Effector memory CD8-positive, alpha-beta T cell (primary cell): ENCODE results near the gene RBM19.

ENCODE experiments used
- ATAC-seq: fragments of 150-1000 bp; cut with Tn5 transposase; replicated peaks from 2 replicates; pipeline ENCODE4 v1.10.0; 2021; ENCODE audit warnings: mild to moderate bottlenecking, moderate library complexity
- DNase-seq, 3 experiments: peaks; one replicate each; pipeline ENCODE4 v3.0.0; 2021
- H3K27ac Mint-ChIP-seq, 2 donors: one replicate each; pipeline ENCODE4 v1.8.0; 2022; ENCODE audit warnings: mild to moderate bottlenecking in 2 of 2, mixed read lengths in 2 of 2, moderate library complexity in 2 of 2
- H3K27me3 Mint-ChIP-seq, 2 donors: one replicate each; pipeline ENCODE4 v1.8.0; 2022; ENCODE audit warnings: mixed read lengths in 2 of 2
- H3K36me3 Mint-ChIP-seq: one replicate; pipeline ENCODE4 v1.8.0; 2022; ENCODE audit warnings: mild to moderate bottlenecking, moderate library complexity, mixed read lengths; ENCODE audit not compliant: insufficient read depth
- H3K4me1 Mint-ChIP-seq, 2 donors: one replicate each; pipeline ENCODE4 v1.8.0; 2022; ENCODE audit warnings: low read depth in 2 of 2, mixed read lengths in 2 of 2
- H3K4me3 Mint-ChIP-seq, 2 donors: one replicate each; pipeline ENCODE4 v1.8.0; 2022; ENCODE audit warnings: mild to moderate bottlenecking in 2 of 2, mixed read lengths in 2 of 2, moderate library complexity in 2 of 2
- H3K9me3 Mint-ChIP-seq, 2 donors: one replicate each; pipeline ENCODE4 v1.8.0; 2022; ENCODE audit warnings: mixed read lengths in 2 of 2

The RBM19 gene

DNA sequence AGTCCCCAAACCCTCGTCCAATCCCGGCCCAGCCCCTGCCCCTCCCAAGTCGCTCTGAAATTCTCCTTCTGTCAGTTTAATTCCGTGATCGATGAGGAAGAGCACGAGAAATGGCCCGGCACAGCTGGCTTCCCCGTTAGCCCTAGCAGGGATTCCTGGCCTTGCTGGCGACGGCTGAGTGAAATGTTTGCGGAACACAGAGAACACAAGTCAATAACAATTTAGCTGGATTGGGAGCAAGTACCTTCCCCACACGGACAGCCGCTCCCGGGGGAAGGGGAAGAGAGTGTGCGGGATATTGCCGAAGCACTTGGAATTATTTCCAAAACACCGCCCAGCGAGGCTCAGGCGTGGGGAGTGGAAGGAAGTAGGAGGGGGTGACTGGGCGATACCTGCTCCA, 134.6 kb downstream of the RBM19 start:
- H3K27ac Mint-ChIP-seq = peak overlapping the region in 1 of 2 donors; percentile 78
- peaks cover 3% of the 10 kb centered on the region in 2 donors for H3K4me1 Mint-ChIP-seq
- peaks cover 11% of the 10 kb centered on the region for H3K36me3 Mint-ChIP-seq
- H3K27me3 Mint-ChIP-seq = no peaks in the 10 kb centered on the region
- no peak for ATAC-seq
- H3K9me3 Mint-ChIP-seq = no peaks in the 10 kb centered on the region
- H3K4me3 Mint-ChIP-seq = no peak overlapping the region
- no peak for DNase-seq

DNA sequence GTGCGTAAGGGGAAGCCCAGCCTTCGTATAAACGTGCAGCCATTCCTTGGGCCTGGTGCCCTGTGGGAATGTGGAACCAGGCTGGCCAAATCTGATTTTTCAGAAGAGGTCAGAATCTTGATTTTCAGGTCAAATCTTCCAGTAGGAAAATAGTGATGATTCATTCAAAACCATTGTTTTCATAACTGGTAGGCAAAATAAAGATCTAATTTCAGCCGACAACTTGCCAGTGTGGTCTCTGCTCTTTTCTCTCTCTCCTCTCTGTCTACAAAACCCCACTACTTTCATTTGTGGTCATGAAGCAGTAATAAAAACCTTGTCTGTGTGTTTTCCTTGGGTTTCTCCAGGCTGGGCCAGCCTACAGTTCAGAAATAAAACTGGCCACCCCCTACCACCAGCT, 135.1 kb downstream of the RBM19 start:
- no peak for ATAC-seq
- no peak overlapping the region for H3K4me3 Mint-ChIP-seq
- H3K9me3 Mint-ChIP-seq = no peaks in the 10 kb centered on the region
- H3K27me3 Mint-ChIP-seq = no peaks in the 10 kb centered on the region
- H3K4me1 Mint-ChIP-seq = peaks cover 3% of the 10 kb centered on the region in 2 donors
- no peak for DNase-seq
- peaks cover 11% of the 10 kb centered on the region for H3K36me3 Mint-ChIP-seq
- peak overlapping the region in 1 of 2 donors; percentile 78 for H3K27ac Mint-ChIP-seq

DNA sequence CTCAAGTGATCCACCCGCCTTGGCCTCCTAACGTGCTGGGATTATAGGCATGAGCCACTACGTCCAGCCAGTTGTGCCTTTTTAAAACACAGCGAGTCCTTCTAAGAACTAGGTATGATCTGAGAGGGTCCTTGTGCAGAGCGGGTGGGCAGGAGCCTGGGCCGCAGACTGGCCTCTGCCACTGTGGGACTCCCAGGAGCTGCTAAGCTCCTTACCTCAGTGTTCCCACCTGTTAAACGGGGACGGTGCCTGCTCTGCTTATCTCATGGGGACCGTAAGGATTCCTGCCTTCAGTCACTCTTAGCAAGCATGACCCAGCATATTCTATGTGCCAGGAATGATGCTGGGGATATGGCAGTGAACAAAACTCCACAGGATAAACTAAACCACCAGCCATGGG, 136.9 kb downstream of the RBM19 start:
- peaks cover 3% of the 10 kb centered on the region in 2 donors for H3K4me1 Mint-ChIP-seq
- no peak overlapping the region for H3K27ac Mint-ChIP-seq
- no peaks in the 10 kb centered on the region for H3K9me3 Mint-ChIP-seq
- H3K36me3 Mint-ChIP-seq = peaks cover 11% of the 10 kb centered on the region
- no peak for ATAC-seq
- no peaks in the 10 kb centered on the region for H3K27me3 Mint-ChIP-seq
- no peak overlapping the region for H3K4me3 Mint-ChIP-seq
- no peak for DNase-seq

DNA sequence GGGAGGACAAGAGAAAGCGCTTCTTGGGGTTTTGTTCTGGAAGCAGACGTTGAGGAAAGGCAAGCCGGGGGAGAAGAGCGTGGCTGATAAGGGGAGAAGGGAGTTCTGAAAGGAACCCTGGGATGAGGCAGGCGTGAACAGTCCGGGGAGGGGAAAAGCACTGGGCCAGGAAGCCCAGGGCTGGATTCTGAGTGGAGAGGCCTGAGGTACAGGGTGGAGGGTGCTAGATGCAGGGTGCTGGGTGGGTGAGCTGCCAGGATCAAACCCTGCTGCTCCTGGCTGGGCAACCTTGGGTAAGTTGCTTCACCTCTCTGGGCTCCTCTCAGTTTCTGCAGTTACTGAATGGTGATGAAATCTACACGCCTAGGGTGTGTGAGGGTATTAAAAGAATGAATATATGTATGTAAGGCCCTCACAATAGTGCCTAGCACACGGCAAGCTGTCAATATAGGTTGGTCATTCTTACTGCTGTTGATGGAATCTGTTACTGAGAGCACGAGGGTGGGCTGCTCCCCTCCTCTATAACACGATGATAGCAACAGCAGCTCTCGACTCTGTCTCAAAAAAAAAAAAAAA, 138.5 kb downstream of the RBM19 start:
- Mint-ChIP-seq H3K9me3 (no peaks in the 10 kb centered on the region), H3K4me1 (no peaks in the 10 kb centered on the region), H3K4me3 (no peak overlapping the region), H3K36me3 (no peaks in the 10 kb centered on the region), H3K27me3 (no peaks in the 10 kb centered on the region), H3K27ac (no peak overlapping the region)
- DNase-seq = no peak
- ATAC-seq = no peak

DNA sequence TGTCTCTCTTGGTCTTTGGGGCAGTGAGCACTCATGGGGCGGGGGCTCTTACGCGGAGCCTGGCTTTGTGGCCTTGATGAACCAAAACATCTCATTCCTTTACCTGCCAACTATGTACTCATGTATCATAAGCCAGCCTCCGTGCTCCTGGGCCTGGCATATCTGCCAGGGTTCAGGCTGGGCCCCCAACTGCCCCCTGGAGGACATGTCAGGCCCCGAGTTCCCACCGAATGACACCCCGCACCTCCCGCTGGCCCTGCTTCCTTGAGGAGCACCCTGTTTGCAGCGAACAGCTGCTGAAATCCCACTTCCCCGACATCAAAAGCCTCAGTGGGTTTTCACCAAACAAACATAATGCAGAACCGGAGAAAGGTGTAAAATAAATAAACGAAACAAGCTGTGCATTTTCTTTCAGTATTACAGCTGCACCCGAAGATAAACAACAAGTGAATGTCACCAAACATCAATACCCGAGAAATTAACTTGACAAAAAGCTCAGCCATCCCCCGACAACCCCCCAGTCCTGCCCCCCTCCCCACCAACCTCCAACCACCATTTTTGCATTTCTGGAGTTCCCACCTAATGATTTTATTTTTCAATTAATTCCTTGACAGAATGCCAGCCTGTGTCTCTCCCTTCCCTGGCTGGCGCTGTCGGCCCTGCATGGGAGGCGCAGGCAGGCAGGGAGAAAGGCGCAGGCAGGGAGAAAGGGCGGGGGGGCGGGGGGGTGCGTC, 139.2 kb downstream of the RBM19 start:
- Mint-ChIP-seq H3K4me3 (no peak overlapping the region), H3K27me3 (no peaks in the 10 kb centered on the region), H3K9me3 (no peaks in the 10 kb centered on the region), H3K36me3 (no peaks in the 10 kb centered on the region), H3K4me1 (no peaks in the 10 kb centered on the region), H3K27ac (peak overlapping the region in 1 of 2 donors; percentile 45)
- DNase-seq = no peak
- ATAC-seq = no peak

DNA sequence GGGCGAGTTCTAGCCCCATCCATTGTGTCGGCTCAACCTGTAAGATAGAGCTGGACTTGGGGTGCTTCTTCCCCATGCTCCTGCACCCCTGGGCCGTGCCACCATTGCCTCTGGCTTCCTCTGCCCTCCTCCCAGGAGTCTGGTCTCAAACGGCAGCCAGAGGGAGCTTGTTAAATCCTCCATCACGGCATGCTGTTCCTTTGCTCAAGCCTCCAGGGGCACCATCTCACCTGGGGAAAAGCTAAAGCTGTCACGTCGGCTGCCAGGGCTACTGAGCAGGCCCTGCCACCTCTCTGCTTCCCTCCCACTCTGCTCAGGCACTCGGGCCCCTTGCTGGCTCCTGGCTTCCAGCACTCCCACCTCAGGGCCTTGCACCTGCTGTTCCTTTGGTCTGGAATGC, 140.4 kb downstream of the RBM19 start:
- Mint-ChIP-seq H3K4me3 (no peak overlapping the region), H3K27me3 (no peaks in the 10 kb centered on the region), H3K4me1 (no peaks in the 10 kb centered on the region), H3K9me3 (no peaks in the 10 kb centered on the region), H3K27ac (peak overlapping the region in 1 of 2 donors; percentile 45), H3K36me3 (peaks cover 3% of the 10 kb centered on the region)
- ATAC-seq = no peak
- no peak for DNase-seq

DNA sequence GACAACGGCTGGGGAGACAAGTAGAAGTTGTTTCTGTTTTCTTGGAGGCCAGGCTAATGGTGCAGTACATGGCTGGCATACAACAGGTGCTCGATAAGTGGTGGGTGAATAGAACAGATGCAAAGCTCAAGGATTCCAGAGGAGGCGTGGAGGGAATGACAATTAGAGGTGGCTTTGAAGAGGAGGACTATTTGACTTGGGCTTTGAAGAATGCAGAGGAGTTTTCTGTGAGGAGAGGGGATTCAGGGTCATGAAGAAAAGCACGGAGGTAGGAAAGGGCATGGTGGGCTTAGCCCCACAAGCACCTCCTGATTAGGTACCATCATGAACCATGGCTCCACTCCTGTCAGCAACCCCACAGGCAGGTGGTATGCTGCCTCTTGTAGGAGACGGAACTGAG, 142.3 kb downstream of the RBM19 start:
- no peaks in the 10 kb centered on the region for H3K9me3 Mint-ChIP-seq
- ATAC-seq (no peak), DNase-seq (no peak)
- H3K4me3 Mint-ChIP-seq = no peak overlapping the region
- H3K4me1 Mint-ChIP-seq = no peaks in the 10 kb centered on the region
- H3K36me3 Mint-ChIP-seq = peaks cover 7% of the 10 kb centered on the region
- H3K27ac Mint-ChIP-seq = peak overlapping the region in 1 of 2 donors; percentile 11
- H3K27me3 Mint-ChIP-seq = no peaks in the 10 kb centered on the region

DNA sequence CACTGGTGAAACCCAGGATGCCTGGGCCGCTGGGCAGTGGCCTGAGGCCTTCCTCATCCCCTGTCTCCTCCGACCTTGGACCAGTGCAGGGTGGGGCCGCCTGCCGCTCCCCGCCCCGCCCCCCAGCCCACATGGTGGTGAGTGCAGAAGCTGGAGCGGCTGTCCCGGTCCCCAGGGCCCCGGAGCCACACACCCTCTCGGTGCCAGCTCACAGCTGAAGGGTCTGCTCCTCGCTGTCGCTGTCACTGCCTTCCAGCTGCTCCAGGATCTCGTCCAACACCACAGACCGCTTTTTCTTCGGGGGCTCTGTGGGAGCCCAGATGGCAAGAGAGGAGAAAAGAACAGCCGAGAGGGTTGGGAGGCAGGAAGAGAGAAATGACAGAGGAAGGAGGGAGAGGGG, 143.1 kb downstream of the RBM19 start:
- DNase-seq (no peak), ATAC-seq (no peak)
- Mint-ChIP-seq H3K4me3 (no peak overlapping the region), H3K27ac (peak overlapping the region in 1 of 2 donors; percentile 11), H3K36me3 (peaks cover 7% of the 10 kb centered on the region), H3K27me3 (no peaks in the 10 kb centered on the region), H3K9me3 (no peaks in the 10 kb centered on the region), H3K4me1 (no peaks in the 10 kb centered on the region)

DNA sequence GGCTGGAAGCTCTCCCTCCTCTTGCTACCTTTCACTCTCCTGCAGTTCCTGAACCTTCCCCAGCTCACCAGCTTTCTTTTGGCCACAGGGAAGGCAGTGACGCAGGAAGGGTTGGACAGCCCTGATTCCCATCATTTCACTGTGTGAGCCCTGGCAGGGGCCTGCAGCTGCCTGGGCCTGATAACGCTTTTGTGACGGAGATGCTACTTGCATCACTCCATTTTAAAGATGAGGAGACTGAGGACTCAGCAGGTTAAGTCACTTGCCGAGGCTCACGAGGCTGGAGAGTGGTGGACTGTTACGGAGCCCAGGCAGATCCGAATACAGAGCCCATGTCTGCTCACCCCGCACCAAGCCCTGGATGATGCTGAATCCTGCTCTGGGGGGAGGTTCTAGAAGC, 145.3 kb downstream of the RBM19 start:
- Mint-ChIP-seq H3K9me3 (no peaks in the 10 kb centered on the region), H3K4me3 (no peak overlapping the region), H3K4me1 (no peaks in the 10 kb centered on the region), H3K27ac (no peak overlapping the region), H3K27me3 (no peaks in the 10 kb centered on the region), H3K36me3 (peaks cover 7% of the 10 kb centered on the region)
- ATAC-seq (no peak), DNase-seq (no peak)

DNA sequence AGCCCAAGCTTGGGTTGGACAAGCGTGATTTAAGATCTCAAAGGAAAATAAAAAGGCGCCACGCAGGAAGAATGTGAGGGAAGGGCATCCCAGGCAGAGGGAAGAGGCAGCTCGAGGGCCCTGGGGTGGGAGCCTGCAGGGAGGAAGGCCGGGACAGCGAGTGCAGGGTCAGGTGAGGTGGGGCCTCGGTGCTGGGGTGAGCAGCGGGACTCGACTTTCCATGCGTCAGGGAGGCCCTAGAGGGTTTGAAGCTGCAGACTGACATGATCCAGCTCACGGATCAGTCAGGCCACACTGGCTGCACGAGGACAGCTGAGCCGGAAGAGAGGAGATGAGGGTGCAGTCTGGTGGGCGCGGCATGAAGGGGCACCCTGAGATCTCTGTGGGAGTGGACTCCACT, 145.8 kb downstream of the RBM19 start:
- Mint-ChIP-seq H3K9me3 (no peaks in the 10 kb centered on the region), H3K4me3 (no peak overlapping the region), H3K27ac (no peak overlapping the region), H3K27me3 (no peaks in the 10 kb centered on the region), H3K36me3 (peaks cover 9% of the 10 kb centered on the region), H3K4me1 (no peaks in the 10 kb centered on the region)
- no peak for ATAC-seq
- no peak for DNase-seq

DNA sequence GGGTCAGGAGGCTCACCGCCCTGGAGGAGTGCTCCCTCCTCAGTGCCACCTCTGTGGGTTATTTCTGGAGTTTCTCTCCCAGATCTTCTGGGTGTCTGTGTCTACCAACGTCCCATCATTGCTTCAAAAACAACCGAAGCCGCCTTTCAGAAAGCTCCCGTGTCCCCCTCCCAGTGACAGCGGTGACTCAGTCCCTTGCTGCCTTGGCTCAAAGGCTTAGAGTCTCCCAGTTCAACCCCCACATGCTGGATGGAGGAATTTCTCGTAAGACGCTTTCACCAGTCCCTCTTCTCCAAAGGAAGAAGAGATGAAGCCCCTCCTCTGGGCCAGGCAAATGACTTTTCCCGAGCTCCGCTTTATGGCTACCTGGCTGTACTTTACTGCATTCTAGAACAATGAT, 146.6 kb downstream of the RBM19 start:
- no peak for DNase-seq
- H3K27ac Mint-ChIP-seq = peak overlapping the region in 1 of 2 donors; percentile 19
- no peak for ATAC-seq
- peaks cover 9% of the 10 kb centered on the region for H3K36me3 Mint-ChIP-seq
- H3K27me3 Mint-ChIP-seq = no peaks in the 10 kb centered on the region
- H3K9me3 Mint-ChIP-seq = no peaks in the 10 kb centered on the region
- no peak overlapping the region for H3K4me3 Mint-ChIP-seq
- H3K4me1 Mint-ChIP-seq = no peaks in the 10 kb centered on the region

DNA sequence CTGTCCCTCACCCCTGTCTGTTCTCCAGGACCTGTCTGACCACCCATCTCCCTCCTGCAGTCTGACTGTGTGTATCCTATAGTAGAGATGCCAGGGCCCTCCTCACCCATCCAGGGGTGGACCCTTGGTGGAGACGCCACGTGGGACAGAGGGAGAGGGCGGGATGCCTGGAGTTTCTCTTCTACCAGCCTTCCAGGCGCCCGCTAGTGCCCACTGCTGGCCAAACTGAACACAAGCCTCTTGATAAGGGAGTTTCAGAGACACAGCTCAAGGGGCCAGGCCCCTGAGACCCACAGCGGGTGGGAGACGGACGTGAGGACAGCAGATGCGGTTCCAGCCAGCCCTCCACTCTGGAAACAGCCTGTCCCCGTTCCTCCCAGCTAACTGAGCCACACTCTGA, 147.3 kb downstream of the RBM19 start:
- Mint-ChIP-seq H3K9me3 (no peaks in the 10 kb centered on the region), H3K27ac (peak overlapping the region; percentile 19 to 37), H3K27me3 (no peaks in the 10 kb centered on the region), H3K4me1 (no peaks in the 10 kb centered on the region), H3K4me3 (no peak overlapping the region), H3K36me3 (peaks cover 9% of the 10 kb centered on the region)
- no peak for ATAC-seq
- no peak for DNase-seq

DNA sequence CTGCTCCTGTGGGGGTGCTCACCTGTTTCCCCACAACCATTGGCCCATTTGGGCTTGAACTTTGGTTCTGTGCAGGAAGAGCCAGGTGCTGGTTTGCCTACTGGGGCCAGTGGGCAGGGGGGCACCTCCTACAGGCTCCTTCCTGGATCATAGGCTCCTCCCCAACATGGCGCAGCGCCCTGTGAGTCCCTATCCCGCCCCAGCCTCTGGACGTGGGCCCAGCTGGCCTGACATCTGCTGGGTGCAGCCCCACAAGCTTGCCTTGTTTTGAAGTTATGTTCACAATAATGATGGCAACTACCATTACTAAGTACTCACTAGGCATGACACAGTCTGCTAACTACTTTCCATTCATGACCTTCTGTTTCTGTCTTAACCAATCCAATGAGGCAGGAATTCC, 147.8 kb downstream of the RBM19 start:
- DNase-seq (no peak), ATAC-seq (no peak)
- Mint-ChIP-seq H3K36me3 (peaks cover 13% of the 10 kb centered on the region), H3K27me3 (no peaks in the 10 kb centered on the region), H3K4me1 (no peaks in the 10 kb centered on the region), H3K4me3 (no peak overlapping the region), H3K9me3 (no peaks in the 10 kb centered on the region), H3K27ac (peak overlapping the region in 1 of 2 donors; percentile 19)

DNA sequence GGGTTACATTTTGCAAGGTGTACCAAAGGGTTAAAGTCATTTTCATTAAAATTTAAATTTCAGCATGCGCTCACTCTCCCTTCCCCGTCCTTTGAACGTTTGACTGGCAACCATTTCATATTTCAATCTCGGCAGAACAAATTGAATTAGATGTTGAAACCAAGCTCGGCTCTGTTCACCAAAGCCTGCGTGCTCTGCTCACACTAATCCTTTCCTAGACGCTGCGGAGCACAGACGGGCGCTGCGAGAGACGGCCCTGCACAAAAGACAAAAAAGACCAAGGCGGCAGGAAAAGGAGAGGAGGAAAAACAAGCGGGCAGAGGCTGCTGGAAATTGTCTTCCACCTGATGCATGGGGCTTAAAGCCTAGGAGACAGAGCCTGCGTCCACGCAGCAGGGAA, 149.3 kb downstream of the RBM19 start:
- no peak for ATAC-seq
- Mint-ChIP-seq H3K27ac (no peak overlapping the region), H3K36me3 (peaks cover 13% of the 10 kb centered on the region), H3K27me3 (no peaks in the 10 kb centered on the region), H3K4me1 (no peaks in the 10 kb centered on the region), H3K4me3 (no peak overlapping the region), H3K9me3 (no peaks in the 10 kb centered on the region)
- DNase-seq = no peak
